ENCODE results near the gene BEND5. TPM values are rescaled to one million over a fixed set of nuclear protein-coding genes. Genes with fewer than 3 reads are reported as not detected.

BEND5 gene, protein sequence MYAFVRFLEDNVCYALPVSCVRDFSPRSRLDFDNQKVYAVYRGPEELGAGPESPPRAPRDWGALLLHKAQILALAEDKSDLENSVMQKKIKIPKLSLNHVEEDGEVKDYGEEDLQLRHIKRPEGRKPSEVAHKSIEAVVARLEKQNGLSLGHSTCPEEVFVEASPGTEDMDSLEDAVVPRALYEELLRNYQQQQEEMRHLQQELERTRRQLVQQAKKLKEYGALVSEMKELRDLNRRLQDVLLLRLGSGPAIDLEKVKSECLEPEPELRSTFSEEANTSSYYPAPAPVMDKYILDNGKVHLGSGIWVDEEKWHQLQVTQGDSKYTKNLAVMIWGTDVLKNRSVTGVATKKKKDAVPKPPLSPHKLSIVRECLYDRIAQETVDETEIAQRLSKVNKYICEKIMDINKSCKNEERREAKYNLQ
- not detected in 2 replicates for polyA plus RNA-seq (2011; rRNA removed)
- not detected in 2 replicates for polyA minus RNA-seq (2011; rRNA and poly(A)+ RNA removed)

DNA sequence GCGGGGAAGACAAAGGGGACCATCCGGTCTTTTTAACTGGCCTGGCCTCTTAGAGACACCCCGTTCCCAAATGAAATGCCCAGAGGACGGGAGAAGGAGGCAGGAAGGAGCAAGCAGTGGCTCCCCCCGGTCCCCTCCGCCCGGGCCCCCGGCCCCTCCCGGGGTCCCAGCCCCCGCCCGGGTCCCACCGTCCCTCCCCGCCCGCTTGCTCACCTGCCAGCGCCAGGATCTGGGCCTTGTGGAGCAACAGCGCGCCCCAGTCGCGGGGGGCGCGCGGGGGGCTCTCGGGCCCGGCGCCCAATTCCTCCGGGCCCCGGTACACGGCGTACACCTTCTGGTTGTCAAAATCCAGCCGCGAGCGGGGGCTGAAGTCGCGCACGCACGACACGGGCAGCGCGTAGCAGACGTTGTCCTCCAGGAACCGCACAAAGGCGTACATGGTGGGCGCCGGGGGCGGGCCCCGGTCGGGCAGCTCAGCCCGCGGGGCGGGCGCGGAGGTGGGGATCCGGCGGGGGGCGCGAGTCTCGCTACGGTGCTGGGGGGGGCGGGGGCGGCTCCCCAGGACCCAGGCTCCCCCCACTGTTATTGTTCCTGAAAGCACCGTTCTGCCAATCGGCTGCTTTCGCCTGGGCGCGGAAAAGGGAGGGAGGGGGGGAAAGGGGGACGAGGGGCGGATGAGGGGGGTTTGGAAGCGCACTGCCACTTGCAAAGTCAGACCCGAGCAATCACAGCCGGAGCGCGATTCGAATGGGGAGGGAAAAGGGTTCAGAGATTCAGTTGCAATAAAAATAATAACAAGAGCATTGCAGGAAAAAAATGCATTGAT, at the start of gene BEND5:
BEND5 (minus strand) TSS at position 499 of the 826 bp plus-strand sequence; CDS start at position 439, 60 bp downstream.
- TF ChIP-seq, protein P1, sequence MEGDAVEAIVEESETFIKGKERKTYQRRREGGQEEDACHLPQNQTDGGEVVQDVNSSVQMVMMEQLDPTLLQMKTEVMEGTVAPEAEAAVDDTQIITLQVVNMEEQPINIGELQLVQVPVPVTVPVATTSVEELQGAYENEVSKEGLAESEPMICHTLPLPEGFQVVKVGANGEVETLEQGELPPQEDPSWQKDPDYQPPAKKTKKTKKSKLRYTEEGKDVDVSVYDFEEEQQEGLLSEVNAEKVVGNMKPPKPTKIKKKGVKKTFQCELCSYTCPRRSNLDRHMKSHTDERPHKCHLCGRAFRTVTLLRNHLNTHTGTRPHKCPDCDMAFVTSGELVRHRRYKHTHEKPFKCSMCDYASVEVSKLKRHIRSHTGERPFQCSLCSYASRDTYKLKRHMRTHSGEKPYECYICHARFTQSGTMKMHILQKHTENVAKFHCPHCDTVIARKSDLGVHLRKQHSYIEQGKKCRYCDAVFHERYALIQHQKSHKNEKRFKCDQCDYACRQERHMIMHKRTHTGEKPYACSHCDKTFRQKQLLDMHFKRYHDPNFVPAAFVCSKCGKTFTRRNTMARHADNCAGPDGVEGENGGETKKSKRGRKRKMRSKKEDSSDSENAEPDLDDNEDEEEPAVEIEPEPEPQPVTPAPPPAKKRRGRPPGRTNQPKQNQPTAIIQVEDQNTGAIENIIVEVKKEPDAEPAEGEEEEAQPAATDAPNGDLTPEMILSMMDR (IDR thresholded peaks at IDR 0.05; ENCODE audit: insufficient read depth, low read depth, low read length): no peak
- CTCF ChIA-PET: no interaction called here
- H3K4me3 ChIP-seq (ENCODE audit: low read depth, low read length): peak within 1 kb of the TSS; percentile 21

DNA sequence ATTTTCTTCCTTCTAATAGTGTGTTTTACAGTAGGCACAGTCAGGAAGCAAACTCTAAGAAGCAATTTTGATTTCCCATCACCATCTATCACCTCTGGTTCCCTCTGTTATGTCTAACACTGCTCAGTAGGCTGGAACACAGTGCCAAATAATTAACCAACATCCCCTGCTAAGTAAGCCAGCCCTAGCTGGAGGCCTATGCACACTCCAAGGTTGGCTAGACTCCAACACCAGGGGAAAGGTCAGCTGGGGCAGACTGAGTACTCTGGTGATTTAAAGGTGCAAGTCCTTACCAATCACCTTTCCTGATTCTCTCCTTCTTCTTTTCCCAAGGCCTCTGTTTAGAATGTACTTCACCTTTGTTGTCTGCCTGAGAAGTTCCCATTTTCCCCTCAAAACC, 46.5 kb upstream of the BEND5 start:
- no peak for DNase-seq (ENCODE audit: low read depth)
- CTCF ChIA-PET: no interaction called here

More for the DNA sequence above, at the start of gene BEND5:
- DNase-seq (ENCODE audit: low read depth): no peak
- POLR2A ChIA-PET: interaction anchor here (0.7 kb wide), 1 partner anchor 1512 kb away, joined by 3 read pairs; no protein-coding TSS in a partner anchor
- no peaks in the 10 kb centered on the region for H3K36me3 ChIP-seq (ENCODE audit: control insufficient read depth, insufficient read depth, low read length)
- peaks cover 4% of the 10 kb centered on the region; the same call in 1 of the 2 replicates for H3K27me3 ChIP-seq (ENCODE audit: control insufficient read depth, insufficient read depth, low read length)

DNA sequence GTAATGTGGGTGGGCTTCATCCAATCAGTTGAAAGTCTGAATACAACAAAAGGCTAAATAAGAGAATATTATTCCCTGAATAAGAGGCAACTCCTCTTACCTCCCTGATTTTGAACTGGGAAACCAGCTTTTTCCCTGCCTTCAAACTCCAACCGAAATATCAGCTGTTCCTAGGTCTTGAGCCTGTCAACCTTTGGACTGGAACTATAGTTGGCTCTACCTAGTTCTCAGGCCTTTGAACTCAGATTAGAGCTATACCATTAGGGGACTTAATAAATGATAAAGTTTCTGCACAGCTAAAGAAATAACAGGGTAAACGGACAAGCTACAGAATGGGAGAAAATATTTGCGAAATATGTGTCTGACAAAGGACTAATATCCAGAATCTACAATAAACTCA, 43.8 kb upstream of the BEND5 start:
- ChIA-PET POLR2A (no interaction called here), CTCF (interaction anchor here (1.1 to 2.1 kb wide), 4 partner anchors 11 to 248 kb away, joined by 3 to 6 read pairs (median 5); no protein-coding TSS in a partner anchor)
- TF ChIP-seq, protein P1 (IDR thresholded peaks at IDR 0.05; ENCODE audit: insufficient read depth, low read depth, low read length): no peak
- Histone ChIP-seq H3K4me3 (ENCODE audit: low read depth, low read length) (no peak overlapping the region), H3K36me3 (ENCODE audit: control insufficient read depth, insufficient read depth, low read length) (no peaks in the 10 kb centered on the region), H3K27me3 (ENCODE audit: control insufficient read depth, insufficient read depth, low read length) (no peaks in the 10 kb centered on the region)
- no peak for DNase-seq (ENCODE audit: low read depth)

More for the DNA sequence above, 46.5 kb upstream of the BEND5 start:
- no peak overlapping the region for H3K4me3 ChIP-seq (ENCODE audit: low read depth, low read length)
- H3K36me3 ChIP-seq (ENCODE audit: control insufficient read depth, insufficient read depth, low read length): no peaks in the 10 kb centered on the region
- TF ChIP-seq, protein P1 (IDR thresholded peaks at IDR 0.05; ENCODE audit: insufficient read depth, low read depth, low read length): no peak
- H3K27me3 ChIP-seq (ENCODE audit: control insufficient read depth, insufficient read depth, low read length): no peaks in the 10 kb centered on the region
- POLR2A ChIA-PET: no interaction called here

DNA sequence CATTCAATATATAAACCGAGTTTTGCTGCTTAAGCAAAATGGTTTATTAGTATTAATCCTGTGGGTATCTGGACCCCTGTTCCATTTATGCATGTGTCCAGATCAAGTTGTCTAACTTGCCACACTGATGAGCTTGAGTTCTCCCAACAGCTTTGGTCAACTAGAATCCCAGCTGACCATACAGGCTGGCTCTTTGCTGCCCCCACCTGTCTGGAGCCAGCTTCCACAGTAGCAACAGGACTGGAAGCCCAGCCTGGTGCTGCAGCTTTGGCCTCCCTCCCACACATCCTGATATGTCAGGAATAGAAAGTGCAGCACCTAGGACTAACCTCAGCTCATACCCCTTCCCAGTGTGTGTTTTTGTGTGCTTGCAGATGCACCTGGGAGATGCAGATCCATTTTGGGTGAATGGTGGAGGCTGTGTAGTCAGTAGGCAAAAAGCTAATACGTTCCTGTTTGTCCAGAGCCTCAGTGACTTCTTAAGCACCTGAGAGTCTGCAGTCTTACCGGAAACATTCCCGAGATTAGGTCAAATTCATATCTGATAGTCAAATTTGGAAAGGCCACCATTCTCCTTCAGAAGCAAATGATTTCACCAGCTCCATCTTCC, 40.9 kb upstream of the BEND5 start:
- CTCF ChIA-PET: interaction anchor here (0.6 to 2.3 kb wide), 20 partner anchors 9 to 1565 kb away, joined by 3 to 42 read pairs (median 4); no protein-coding TSS in a partner anchor
- no peaks in the 10 kb centered on the region for H3K27me3 ChIP-seq (ENCODE audit: control insufficient read depth, insufficient read depth, low read length)
- POLR2A ChIA-PET: no interaction called here
- no peaks in the 10 kb centered on the region for H3K36me3 ChIP-seq (ENCODE audit: control insufficient read depth, insufficient read depth, low read length)
- TF ChIP-seq, protein P1 (IDR thresholded peaks at IDR 0.05; ENCODE audit: insufficient read depth, low read depth, low read length): peak; percentile 77
- no peak overlapping the region for H3K4me3 ChIP-seq (ENCODE audit: low read depth, low read length)
- no peak for DNase-seq (ENCODE audit: low read depth)
